ENCODE results near the gene GRB10.

The GRB10 gene

DNA sequence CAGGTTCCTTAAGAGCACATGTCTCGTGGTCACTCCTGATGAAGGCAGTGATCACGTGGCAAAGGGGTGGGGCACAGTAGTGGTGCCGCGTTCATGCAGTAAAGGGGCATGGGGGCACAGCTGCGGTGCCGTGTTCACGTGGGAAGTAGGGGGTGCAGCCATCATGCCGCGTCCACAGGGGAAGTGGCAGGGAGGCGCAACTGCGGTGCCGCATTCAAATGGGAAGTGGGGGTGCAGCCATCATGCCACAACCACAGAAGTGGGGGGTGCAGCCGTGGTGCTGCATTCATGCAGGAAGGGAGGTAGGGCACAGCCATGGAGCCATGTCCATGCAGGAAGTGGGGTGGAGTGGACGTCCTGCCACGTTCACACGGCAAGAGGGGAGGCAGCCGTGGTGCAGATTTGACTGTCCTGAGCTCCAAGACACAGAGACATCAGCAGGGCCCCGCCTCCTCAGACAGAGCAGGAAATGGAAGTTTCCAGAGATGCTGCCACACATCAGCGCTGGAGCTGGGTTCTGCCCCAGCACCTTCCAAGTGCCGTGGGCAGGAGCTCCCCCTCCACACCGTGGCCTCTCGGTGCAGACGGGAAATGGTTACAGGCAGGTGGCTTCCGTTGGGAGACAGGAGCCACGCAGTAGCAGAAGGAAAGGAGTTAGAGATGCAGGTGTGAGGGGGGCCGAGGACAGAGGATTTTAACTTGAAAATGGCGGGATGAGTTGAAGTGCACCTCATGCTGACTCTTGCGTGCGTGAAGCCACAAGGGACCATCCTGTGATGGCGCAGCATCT, 122.5 kb downstream of the GRB10 start:
- peaks cover 52% of the 10 kb centered on the region for H3K4me1 Mint-ChIP-seq
- peaks cover 2% of the 10 kb centered on the region for H3K36me3 Mint-ChIP-seq (ENCODE audit: insufficient read depth)
- no peaks in the 10 kb centered on the region for H3K9me3 Mint-ChIP-seq
- H3K27me3 Mint-ChIP-seq, result no peaks in the 10 kb centered on the region
- H3K27ac Mint-ChIP-seq (ENCODE audit: low read depth), result peak overlapping the region; percentile 85
- DNase-seq (ENCODE audit: low spot score in 2 of 2) (peak in 1 of 2 donors; percentile 40), ATAC-seq (replicated peaks; ENCODE audit: extremely low read depth, poor library complexity, severe bottlenecking) (peak; percentile 53)
- peak overlapping the region; percentile 76 for H3K4me3 Mint-ChIP-seq

DNA sequence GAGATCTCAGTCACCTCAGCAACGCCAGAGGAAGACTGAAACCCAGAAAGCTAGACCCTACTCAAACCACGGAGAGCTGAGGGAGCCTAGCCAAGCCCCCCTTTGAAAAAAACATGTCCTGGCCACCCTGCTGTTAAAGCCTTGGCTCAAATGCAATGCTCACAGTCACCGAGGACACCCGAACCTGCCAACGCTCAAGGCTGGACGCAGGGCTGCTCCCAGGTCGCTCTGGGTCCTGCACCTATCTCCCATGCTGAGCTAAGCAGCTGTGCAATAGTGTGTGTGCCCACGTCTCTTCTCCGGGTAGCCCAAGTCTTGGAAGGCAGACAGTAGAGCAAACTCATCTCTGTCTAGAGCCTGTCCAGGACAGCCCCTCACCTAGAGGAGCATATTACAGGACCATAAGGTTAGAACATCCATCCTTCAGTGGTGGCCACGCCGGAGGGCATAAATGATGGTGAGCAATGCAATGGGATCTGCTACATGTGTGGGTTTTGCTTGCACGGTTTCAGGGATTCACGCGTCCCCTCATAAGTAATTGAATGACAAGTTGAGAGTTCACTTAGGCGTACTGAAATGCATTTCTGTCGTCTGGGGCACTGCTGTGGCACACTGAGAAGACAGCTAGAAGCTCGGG, 123.2 kb downstream of the GRB10 start:
- Mint-ChIP-seq H3K36me3 (ENCODE audit: insufficient read depth) (peaks cover 2% of the 10 kb centered on the region), H3K4me1 (peaks cover 44% of the 10 kb centered on the region), H3K27me3 (no peaks in the 10 kb centered on the region), H3K9me3 (no peaks in the 10 kb centered on the region), H3K4me3 (peak overlapping the region; percentile 76), H3K27ac (ENCODE audit: low read depth) (peak overlapping the region; percentile 85)
- no peak for DNase-seq (ENCODE audit: low spot score in 2 of 2)
- ATAC-seq (replicated peaks; ENCODE audit: extremely low read depth, poor library complexity, severe bottlenecking), result no peak

DNA sequence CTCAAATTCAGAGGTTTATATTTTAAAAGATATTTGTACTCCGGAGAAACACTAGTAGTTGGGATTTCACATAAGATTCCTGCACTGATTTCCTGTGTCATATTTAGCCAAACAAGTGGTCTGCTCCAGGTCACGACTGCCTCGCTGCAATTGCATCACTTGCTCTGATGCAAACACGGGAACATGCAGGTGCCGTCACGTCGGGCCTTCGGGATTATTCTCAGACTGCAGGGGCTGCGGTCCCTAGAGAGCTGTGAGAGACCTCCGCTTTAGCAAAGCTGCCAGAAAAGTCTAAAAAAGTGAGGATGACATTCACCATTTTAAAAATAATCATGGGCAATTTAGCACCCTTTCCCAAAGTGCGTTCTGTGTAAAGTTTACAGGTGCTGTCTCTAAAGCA, 124.0 kb downstream of the GRB10 start:
- Mint-ChIP-seq H3K4me3 (no peak overlapping the region), H3K9me3 (no peaks in the 10 kb centered on the region), H3K27me3 (no peaks in the 10 kb centered on the region), H3K27ac (ENCODE audit: low read depth) (no peak overlapping the region), H3K36me3 (ENCODE audit: insufficient read depth) (peaks cover 2% of the 10 kb centered on the region), H3K4me1 (peaks cover 44% of the 10 kb centered on the region)
- ATAC-seq (replicated peaks; ENCODE audit: extremely low read depth, poor library complexity, severe bottlenecking) (no peak), DNase-seq (ENCODE audit: low spot score in 2 of 2) (no peak)

DNA sequence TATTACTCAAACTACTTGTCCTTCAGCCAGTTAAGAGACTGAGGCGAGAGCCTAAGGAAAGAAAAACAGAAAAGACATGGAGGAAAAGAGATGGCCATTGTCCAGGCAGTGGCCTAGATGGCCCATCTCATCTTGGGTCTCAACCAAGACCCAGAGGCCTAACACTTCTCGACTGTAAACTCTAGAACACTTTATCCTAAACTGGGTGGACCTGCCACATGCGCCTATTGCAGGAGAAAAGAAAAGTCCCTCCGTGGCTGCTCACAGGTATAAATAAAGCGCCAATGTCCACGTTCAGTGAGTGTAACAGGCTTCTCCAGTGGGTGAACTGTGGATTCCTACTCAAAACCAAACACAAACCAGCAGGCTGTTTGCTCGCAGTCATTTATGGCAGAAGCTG, 124.8 kb downstream of the GRB10 start:
- Mint-ChIP-seq H3K9me3 (no peaks in the 10 kb centered on the region), H3K27me3 (no peaks in the 10 kb centered on the region), H3K27ac (ENCODE audit: low read depth) (no peak overlapping the region), H3K36me3 (ENCODE audit: insufficient read depth) (peaks cover 2% of the 10 kb centered on the region), H3K4me1 (peaks cover 36% of the 10 kb centered on the region), H3K4me3 (no peak overlapping the region)
- ATAC-seq (replicated peaks; ENCODE audit: extremely low read depth, poor library complexity, severe bottlenecking) (no peak), DNase-seq (ENCODE audit: low spot score in 2 of 2) (no peak)

DNA sequence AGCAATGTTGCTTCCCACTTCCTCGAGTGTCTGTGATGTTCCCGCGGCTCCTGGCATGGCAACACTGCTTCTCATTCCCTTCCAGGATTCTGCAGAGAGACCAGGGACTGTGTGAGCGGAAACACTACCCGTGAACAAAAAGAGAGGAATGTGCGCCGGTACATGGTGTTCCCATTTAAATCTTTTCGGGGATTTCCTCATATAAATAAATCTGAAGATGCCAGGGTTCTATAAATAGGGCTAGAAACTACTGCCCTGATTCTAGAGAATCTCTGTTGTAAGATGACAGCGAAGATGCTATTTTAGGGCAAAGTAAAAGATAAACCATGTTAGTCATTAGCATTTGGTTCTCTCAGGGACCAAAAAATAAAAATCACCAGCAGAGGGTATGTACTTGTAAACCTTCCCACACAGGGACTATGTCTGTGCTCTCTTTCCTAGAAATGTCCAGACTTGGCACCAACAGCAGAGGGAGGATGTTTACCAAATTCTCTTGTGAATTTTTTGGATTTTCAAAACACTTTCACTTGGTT, 125.3 kb downstream of the GRB10 start:
- ATAC-seq (replicated peaks; ENCODE audit: extremely low read depth, poor library complexity, severe bottlenecking), result no peak
- H3K4me3 Mint-ChIP-seq, result no peak overlapping the region
- H3K27ac Mint-ChIP-seq (ENCODE audit: low read depth), result no peak overlapping the region
- H3K9me3 Mint-ChIP-seq, result no peaks in the 10 kb centered on the region
- peaks cover 31% of the 10 kb centered on the region for H3K4me1 Mint-ChIP-seq
- H3K27me3 Mint-ChIP-seq, result no peaks in the 10 kb centered on the region
- peaks cover 2% of the 10 kb centered on the region for H3K36me3 Mint-ChIP-seq (ENCODE audit: insufficient read depth)
- no peak for DNase-seq (ENCODE audit: low spot score in 2 of 2)

DNA sequence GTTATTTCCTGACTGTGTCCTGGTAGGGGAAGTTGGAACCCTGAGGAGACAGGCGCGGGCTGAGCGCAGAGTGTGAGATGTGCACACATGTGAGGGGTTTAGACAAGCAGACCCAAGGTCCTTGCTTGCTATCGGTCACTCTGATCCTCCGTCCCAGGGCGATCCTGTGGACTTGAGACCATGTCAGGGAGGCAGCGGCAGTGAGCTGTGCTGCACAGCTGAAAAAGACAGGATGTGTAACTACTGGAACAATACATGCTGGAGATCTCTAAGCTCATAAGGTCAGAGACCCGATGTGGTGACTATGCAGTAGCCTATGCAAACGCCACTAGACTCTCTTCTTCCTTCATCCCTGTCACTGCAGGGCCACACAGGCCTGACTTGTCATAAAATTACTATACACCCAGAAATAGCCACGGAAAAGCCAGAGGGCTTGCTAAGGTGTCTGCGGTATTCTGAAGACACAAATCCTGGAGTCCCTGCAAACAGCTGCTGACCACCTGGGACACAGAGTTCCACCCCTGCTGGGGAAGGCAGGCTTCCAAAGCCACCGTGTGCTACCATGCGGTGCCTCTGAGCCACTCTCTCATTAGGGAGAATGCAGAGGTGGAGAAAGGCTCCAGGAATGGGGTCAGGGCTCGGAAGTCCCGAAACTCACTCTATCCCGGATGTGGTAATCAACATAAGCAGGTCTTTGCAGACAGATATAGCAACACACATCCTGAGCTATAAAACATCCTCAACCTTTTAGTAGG, 126.4 kb downstream of the GRB10 start:
- peaks cover 20% of the 10 kb centered on the region for H3K4me1 Mint-ChIP-seq
- H3K36me3 Mint-ChIP-seq (ENCODE audit: insufficient read depth), result peaks cover 2% of the 10 kb centered on the region
- ATAC-seq (replicated peaks; ENCODE audit: extremely low read depth, poor library complexity, severe bottlenecking) (no peak), DNase-seq (ENCODE audit: low spot score in 2 of 2) (no peak)
- no peaks in the 10 kb centered on the region for H3K27me3 Mint-ChIP-seq
- H3K27ac Mint-ChIP-seq (ENCODE audit: low read depth), result no peak overlapping the region
- H3K4me3 Mint-ChIP-seq, result no peak overlapping the region
- H3K9me3 Mint-ChIP-seq, result no peaks in the 10 kb centered on the region

DNA sequence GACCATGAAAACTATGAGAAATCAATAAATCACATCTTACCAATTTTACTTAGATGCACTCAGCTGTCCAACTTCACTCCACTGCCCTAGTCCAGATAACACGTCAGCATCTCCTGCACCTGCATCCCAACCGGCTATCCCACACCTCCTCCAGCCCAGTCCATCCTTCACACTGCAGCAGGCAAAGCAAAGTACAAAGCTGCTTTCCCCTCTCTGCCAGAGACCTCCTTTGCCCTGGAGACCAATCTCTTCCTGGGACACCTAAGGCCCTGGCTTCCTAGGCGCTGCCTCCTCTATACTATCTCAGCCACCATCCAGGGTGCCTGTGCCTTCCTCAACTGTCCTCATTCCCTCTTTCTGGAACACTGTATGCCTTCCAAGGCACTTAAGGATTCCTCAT, 127.2 kb downstream of the GRB10 start:
- Mint-ChIP-seq H3K4me1 (peaks cover 12% of the 10 kb centered on the region), H3K36me3 (ENCODE audit: insufficient read depth) (peaks cover 2% of the 10 kb centered on the region), H3K27me3 (no peaks in the 10 kb centered on the region), H3K9me3 (no peaks in the 10 kb centered on the region), H3K27ac (ENCODE audit: low read depth) (no peak overlapping the region), H3K4me3 (no peak overlapping the region)
- ATAC-seq (replicated peaks; ENCODE audit: extremely low read depth, poor library complexity, severe bottlenecking) (no peak), DNase-seq (ENCODE audit: low spot score in 2 of 2) (no peak)

DNA sequence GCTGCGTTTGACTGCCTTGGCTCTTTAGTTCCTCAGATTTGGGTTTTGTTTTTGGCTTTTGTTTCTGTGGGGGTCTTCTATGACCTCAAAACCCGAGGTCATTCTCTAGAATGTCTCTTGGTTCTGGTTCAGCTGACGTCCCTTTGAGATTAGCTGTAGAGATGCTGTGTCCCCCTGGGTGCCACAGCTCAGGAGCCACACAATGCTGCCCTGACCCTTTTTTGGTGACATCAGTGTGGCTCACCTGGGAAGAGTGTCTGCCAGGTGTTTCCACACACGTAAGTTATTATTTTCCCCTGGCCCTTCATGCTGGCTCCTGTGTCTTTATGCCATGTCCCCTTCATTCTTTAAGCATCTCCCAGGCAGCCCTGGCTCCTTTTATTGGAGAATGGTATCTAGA, 127.7 kb downstream of the GRB10 start:
- DNase-seq (ENCODE audit: low spot score in 2 of 2) (no peak), ATAC-seq (replicated peaks; ENCODE audit: extremely low read depth, poor library complexity, severe bottlenecking) (no peak)
- H3K4me3 Mint-ChIP-seq, result no peak overlapping the region
- H3K36me3 Mint-ChIP-seq (ENCODE audit: insufficient read depth), result peaks cover under 1% of the 10 kb centered on the region
- no peaks in the 10 kb centered on the region for H3K9me3 Mint-ChIP-seq
- no peaks in the 10 kb centered on the region for H3K27me3 Mint-ChIP-seq
- no peak overlapping the region for H3K27ac Mint-ChIP-seq (ENCODE audit: low read depth)
- H3K4me1 Mint-ChIP-seq, result peaks cover 7% of the 10 kb centered on the region

DNA sequence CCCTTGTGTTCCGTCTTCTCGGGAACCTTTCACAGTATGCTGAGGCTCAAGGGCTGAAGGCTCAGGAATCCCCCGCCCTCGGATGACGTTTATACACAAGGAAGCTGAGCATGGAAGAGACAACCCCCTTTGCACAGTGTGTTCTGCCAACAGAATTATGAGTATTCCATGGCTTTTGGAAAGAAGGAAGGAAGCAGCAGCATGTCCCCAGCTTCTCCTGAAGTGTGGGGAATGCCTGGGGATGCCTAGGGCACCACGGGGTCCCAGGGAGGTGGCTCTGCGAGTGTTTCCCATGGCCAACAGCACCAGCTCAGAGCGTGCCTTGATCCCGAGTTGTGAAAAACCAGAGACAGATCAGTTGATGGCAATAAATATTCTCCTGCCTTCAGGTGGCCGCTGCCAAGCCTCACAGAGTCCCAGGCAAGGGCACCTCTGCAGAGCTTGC, 128.7 kb downstream of the GRB10 start:
- no peaks in the 10 kb centered on the region for H3K27me3 Mint-ChIP-seq
- ATAC-seq (replicated peaks; ENCODE audit: extremely low read depth, poor library complexity, severe bottlenecking) (no peak), DNase-seq (ENCODE audit: low spot score in 2 of 2) (no peak)
- no peak overlapping the region for H3K4me3 Mint-ChIP-seq
- no peaks in the 10 kb centered on the region for H3K4me1 Mint-ChIP-seq
- no peak overlapping the region for H3K27ac Mint-ChIP-seq (ENCODE audit: low read depth)
- H3K36me3 Mint-ChIP-seq (ENCODE audit: insufficient read depth), result no peaks in the 10 kb centered on the region
- H3K9me3 Mint-ChIP-seq, result no peaks in the 10 kb centered on the region

DNA sequence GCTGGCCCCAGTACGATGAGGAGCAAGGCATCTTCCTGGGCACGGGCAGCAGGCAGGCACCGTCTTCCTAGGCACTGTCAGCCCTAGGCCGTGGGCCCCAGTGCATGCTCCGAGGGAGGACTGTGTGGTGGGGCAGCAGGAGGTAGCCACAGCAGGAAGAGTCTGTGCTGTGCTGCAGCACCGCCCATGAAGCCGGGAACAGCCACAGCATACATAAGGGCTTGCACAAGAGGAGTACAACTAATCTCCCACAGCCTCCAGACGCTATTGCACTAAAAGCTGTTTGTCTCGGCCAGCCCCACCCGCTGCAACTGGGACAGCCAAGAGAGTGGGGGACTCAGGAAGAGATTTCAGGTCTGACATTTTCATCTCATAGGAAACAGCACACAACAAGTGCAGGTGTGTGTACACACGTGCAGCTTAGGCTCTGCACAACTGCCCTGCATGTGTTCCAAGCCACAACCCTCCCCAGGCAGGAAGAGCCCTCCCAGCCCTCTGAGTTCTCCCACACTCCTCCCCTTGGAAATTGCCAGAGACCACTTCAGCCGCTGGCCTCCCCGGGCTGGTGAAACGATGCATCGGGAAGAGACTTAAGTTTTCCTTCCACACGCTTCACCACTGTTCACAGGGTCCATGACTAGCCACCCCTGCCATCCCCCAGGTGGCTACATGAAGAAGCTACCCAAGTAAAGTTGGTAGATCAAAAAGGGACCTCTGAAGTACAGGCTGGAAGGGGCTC, 129.4 kb downstream of the GRB10 start:
- Mint-ChIP-seq H3K36me3 (ENCODE audit: insufficient read depth) (no peaks in the 10 kb centered on the region), H3K9me3 (no peaks in the 10 kb centered on the region), H3K4me3 (no peak overlapping the region), H3K4me1 (no peaks in the 10 kb centered on the region), H3K27ac (ENCODE audit: low read depth) (no peak overlapping the region), H3K27me3 (no peaks in the 10 kb centered on the region)
- ATAC-seq (replicated peaks; ENCODE audit: extremely low read depth, poor library complexity, severe bottlenecking) (no peak), DNase-seq (ENCODE audit: low spot score in 2 of 2) (no peak)

DNA sequence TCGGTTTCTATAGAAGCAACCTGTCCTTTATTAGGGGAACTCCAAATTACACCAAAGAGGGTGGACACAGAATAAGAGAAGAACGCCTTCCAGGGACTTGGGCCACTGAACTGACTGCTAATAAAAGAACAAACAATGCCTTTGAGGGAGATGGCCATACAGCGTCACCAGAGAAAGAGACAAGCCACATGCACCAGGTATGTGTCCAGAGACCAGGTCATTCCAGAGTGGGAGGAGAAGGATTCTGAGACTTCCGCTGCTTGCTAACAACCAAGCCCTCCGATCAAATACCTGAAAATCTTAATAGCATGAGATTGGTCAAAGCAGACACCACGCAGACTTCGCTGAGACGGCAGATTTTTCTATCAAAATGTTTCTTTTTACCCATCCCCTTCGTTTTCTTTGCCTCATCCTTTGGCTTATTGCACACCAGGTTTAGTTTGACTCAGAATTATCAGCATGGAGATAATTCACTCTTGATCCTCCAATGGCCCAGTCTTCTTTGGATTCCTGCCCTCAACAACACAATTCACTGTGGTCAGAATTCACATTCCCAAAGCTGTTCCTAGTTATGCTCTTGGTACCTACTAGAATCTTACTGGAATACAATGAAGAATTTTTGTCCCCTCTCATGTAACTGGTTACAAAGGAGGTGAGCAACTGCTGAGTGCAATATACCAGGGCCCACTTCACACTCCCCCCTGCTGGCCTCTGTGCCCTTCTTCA, 130.1 kb downstream of the GRB10 start:
- Mint-ChIP-seq H3K4me3 (no peak overlapping the region), H3K36me3 (ENCODE audit: insufficient read depth) (no peaks in the 10 kb centered on the region), H3K27ac (ENCODE audit: low read depth) (no peak overlapping the region), H3K4me1 (no peaks in the 10 kb centered on the region), H3K27me3 (no peaks in the 10 kb centered on the region), H3K9me3 (no peaks in the 10 kb centered on the region)
- no peak for DNase-seq (ENCODE audit: low spot score in 2 of 2)
- no peak for ATAC-seq (replicated peaks; ENCODE audit: extremely low read depth, poor library complexity, severe bottlenecking)

Measured in central memory CD8-positive, alpha-beta T cell (primary cell).